Endothelial cell of umbilical vein (primary cell): ENCODE measurements around the gene INSC. TPM values are rescaled to one million over a fixed set of nuclear protein-coding genes. Genes with fewer than 3 reads are reported as not detected.

Experiments
- BruUV-seq: library from RNA; stranded (reverse); fragments of 400-500 nt; replicated peaks from 2 replicates; lab custom pipeline; 2021; lab: Mats Ljungman, UMichigan
- CTCF ChIA-PET: fragments of 300-600, 350-600 bp; sonication (Branson Sonifier 250); formaldehyde crosslinking; loops from one replicate; lab custom pipeline; 2021; ENCODE audit warnings: antibody characterized with exemption, inconsistent platforms; lab: Charles Lee
- POLR2A ChIA-PET: fragments of 300-600, 350-600 bp; sonication (Branson Sonifier 250); formaldehyde crosslinking; loops from one replicate; lab custom pipeline; 2021; ENCODE audit warnings: antibody characterized with exemption, inconsistent platforms; lab: Charles Lee
- DNase-seq: peaks from one replicate; pipeline ENCODE4 v3.0.0-alpha.2; 2011; ENCODE audit warnings: low read depth, low spot score
- FAIRE-seq: peaks from 2 replicates; lab custom pipeline; 2011; peaks lifted over from hg19 to GRCh38; lab: Jason Lieb, UNC
- H2AFZ ChIP-seq: 2 replicates; pipeline ENCODE4 v1.6.0; 2012; ENCODE audit warnings: low read depth, low read length, control low read depth, inconsistent platforms
- H3K27ac ChIP-seq: 2 replicates; pipeline ENCODE4 v1.5.1; 2011; ENCODE audit warnings: low read depth, mild to moderate bottlenecking, control low read depth, low read length, moderate library complexity; ENCODE audit not compliant: insufficient read depth
- H3K27me3 ChIP-seq, 2 experiments: 2 replicates each; pipeline versions ENCODE4 v1.6.0 to v1.6.1; 2011; ENCODE audit warnings: low read length in 2 of 2, mixed read lengths in 1 of 2; ENCODE audit not compliant: control insufficient read depth in 2 of 2, insufficient read depth in 2 of 2
- H3K36me3 ChIP-seq, 2 experiments: 2 replicates in 1 of 2; 3 replicates in 1 of 2; pipeline ENCODE4 v1.5.1; 2011; ENCODE audit warnings: low read length in 2 of 2, mild to moderate bottlenecking in 1 of 2, moderate library complexity in 1 of 2; ENCODE audit not compliant: control insufficient read depth in 2 of 2, insufficient read depth in 2 of 2; ENCODE audit errors: extremely low read depth in 1 of 2
- H3K4me1 ChIP-seq: 3 replicates; pipeline ENCODE4 v1.5.1; 2011; ENCODE audit warnings: mild to moderate bottlenecking, low read length; ENCODE audit not compliant: control insufficient read depth, insufficient read depth; ENCODE audit errors: extremely low read depth
- H3K4me2 ChIP-seq: 2 replicates; pipeline ENCODE4 v1.6.1; 2011; ENCODE audit warnings: low read length, control low read depth, mixed read lengths; ENCODE audit not compliant: insufficient read depth
- H3K4me3 ChIP-seq, 3 experiments: fragments of 200-600 bp in 1 of 3; sonication (generic), shearing (Covaris generic) in 1 of 3; replicated peaks in 1 of 3; 2 replicates each; pipeline ENCODE4 v1.5.1; 2011 to 2016; ENCODE audit warnings: control low read depth in 3 of 3, low read length in 3 of 3, mild to moderate bottlenecking in 2 of 3, inconsistent platforms in 1 of 3, low read depth in 1 of 3, moderate library complexity in 1 of 3; ENCODE audit not compliant: insufficient read depth in 1 of 3
- H3K79me2 ChIP-seq: 2 replicates; pipeline ENCODE4 v1.6.0; 2012; ENCODE audit warnings: low read length, inconsistent platforms; ENCODE audit not compliant: control insufficient read depth, insufficient read depth
- H3K9ac ChIP-seq: replicated peaks from 2 replicates; pipeline ENCODE3; 2011; ENCODE audit warnings: low read length, control low read depth; ENCODE audit not compliant: insufficient read depth; ENCODE audit errors: extremely low read depth
- H3K9me1 ChIP-seq: replicated peaks from 3 replicates; pipeline ENCODE4 v1.6.0; 2011; ENCODE audit warnings: mild to moderate bottlenecking, low read length; ENCODE audit not compliant: control insufficient read depth, insufficient read depth; ENCODE audit errors: extremely low read depth
- H3K9me3 ChIP-seq: replicated peaks from 2 replicates; pipeline ENCODE4 v1.5.1; 2012; ENCODE audit warnings: low read length, inconsistent platforms; ENCODE audit not compliant: control insufficient read depth, insufficient read depth
- H4K20me1 ChIP-seq: replicated peaks from 2 replicates; pipeline ENCODE3; 2011; ENCODE audit warnings: mild to moderate bottlenecking, low read length; ENCODE audit not compliant: control insufficient read depth, insufficient read depth; ENCODE audit errors: extremely low read depth
- EZH2 ChIP-seq: IDR thresholded peaks from 2 replicates; pipeline ENCODE4 v1.6.1; 2012; ENCODE audit warnings: borderline replicate concordance, low read depth, mild to moderate bottlenecking, moderate library complexity, low read length, inconsistent platforms; ENCODE audit not compliant: severe bottlenecking
- FOS ChIP-seq: IDR thresholded peaks from 2 replicates; pipeline ENCODE4 v1.6.1; 2011; ENCODE audit warnings: mild to moderate bottlenecking, low read length, moderate library complexity, borderline replicate concordance; ENCODE audit not compliant: insufficient read depth
- GATA2 ChIP-seq: IDR thresholded peaks from 2 replicates; pipeline ENCODE4 v1.7.0; 2011; ENCODE audit warnings: low read depth, mild to moderate bottlenecking, moderate library complexity, mixed read lengths, low read length; ENCODE audit not compliant: insufficient read length, insufficient read depth
- JUN ChIP-seq: IDR thresholded peaks from 2 replicates; pipeline ENCODE4 v1.6.1; 2011; ENCODE audit warnings: borderline replicate concordance, low read depth; ENCODE audit not compliant: insufficient read length, insufficient read depth
- MYC ChIP-seq: IDR thresholded peaks from one replicate; pipeline ENCODE4 v1.6.1; 2011; ENCODE audit warnings: mild to moderate bottlenecking, low read depth, low read length
- POLR2A ChIP-seq: IDR thresholded peaks from 2 replicates; pipeline ENCODE4 v1.6.1; 2012; ENCODE audit warnings: low read depth, mild to moderate bottlenecking, control low read depth, low read length
- POLR2AphosphoS5 ChIP-seq: IDR thresholded peaks from 2 replicates; pipeline ENCODE4 v1.6.1; 2012; ENCODE audit warnings: low read depth, mild to moderate bottlenecking, control low read depth, low read length, moderate library complexity; ENCODE audit not compliant: insufficient read depth
- dilution Hi-C: fragments of 300-500 bp; cut with MboI; formaldehyde crosslinking; loops from one replicate; pipeline ENCODE4 v1.15.0; 2019; ENCODE audit warnings: low sequenced_read_pairs; ENCODE audit not compliant: extremely low pct_ligation_motif_present
- intact Hi-C: fragments of 100-400 bp; cut with micrococcal nuclease; formaldehyde crosslinking; loops from one replicate; pipeline ENCODE4 v1.10.0; 2022
- polyA plus RNA-seq, 4 experiments: library from polyadenylated mRNA; depleted of rRNA in 3 of 4; stranded (reverse) in 3 of 4; unstranded in 1 of 4; fragments of >200 nt; gene quantifications; 2 replicates each; pipeline versions ENCODE4 v1.2.1 to v1.2.3, GENCODE V29; 2011 to 2012; ENCODE audit warnings: missing spikeins in 1 of 4
- total RNA-seq: library from RNA; stranded (reverse); gene quantifications from 2 replicates; pipeline ENCODE4 v1.2.3, GENCODE V29; 2021
- TF ChIP-seq, protein P1 (sequence below): IDR thresholded peaks from 2 replicates; pipeline ENCODE4 v1.6.1; 2011; ENCODE audit not compliant: insufficient read depth, insufficient read length
- TF ChIP-seq, protein P2 (sequence below), 2 donors: IDR thresholded peaks; 1 replicate in 1 of 2; 2 replicates in 1 of 2; pipeline ENCODE4 v1.5.1; 2011; ENCODE audit warnings: low read length in 2 of 2, mild to moderate bottlenecking in 2 of 2, moderate library complexity in 2 of 2, control low read depth in 1 of 2, inconsistent platforms in 1 of 2, low read depth in 1 of 2; ENCODE audit not compliant: insufficient read depth in 1 of 2; ENCODE audit errors: extremely low read depth in 1 of 2

INSC gene
- total and polyA plus RNA-seq, 2 donors (not counting 3 experiments of a cell fraction or from before 2014, with no cell fraction given): not detected

DNA sequence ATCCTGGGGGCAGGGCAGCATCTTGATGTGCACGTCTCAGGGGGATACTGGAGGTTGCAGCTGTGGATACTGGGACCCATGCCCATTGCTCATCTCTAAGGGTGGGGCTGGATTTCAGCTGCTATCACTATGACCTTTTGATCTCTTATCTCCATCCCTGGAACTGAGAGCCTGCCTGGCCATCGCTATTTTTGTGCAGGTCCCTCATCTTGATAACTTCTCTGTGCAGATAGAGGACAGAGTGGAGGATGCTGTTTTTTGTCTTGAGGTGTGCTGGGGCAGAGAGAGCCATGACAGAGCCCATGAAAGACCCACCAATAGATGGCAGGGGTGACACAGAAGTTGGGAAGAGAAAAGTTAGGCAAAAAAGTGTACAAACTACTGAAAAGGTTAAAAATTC is 5.1 kb upstream of the INSC start:
- CTCF ChIA-PET: interaction anchor here (5.1 kb wide), 1 partner anchor 8 kb away, joined by 41 read pairs; no protein-coding TSS in a partner anchor
- intact Hi-C loops: no loop called here

DNA sequence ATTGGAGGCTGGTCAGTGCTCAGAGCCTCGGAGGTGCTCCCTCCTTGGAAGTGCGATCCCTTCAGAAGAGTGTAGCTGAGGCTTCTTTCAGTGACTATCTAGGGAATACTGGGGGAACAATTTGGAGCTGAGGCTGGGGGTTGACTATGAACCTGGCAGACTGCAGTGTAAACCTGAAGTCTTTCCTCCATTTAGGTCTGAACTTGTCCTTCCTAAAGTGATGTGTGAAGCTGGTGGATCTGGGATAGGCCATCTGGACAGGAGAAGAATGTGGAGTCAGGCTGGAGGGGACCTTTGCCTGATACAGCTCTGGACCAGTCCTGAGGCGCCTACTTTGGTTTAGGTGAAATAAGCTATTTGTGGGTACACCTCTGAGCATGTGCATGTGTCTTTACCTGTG is 3.5 kb upstream of the INSC start:
- Histone ChIP-seq H3K27ac (no peak overlapping the region), H3K9me3 (no peaks in the 10 kb centered on the region), H3K27me3 (no peaks in the 10 kb centered on the region), H4K20me1 (no peaks in the 10 kb centered on the region), H3K4me1 (peaks cover 3% of the 10 kb centered on the region), H3K9me1 (no peaks in the 10 kb centered on the region), H3K79me2 (no peaks in the 10 kb centered on the region), H3K4me3 (no peak overlapping the region), H2AFZ (no peak overlapping the region), H3K4me2 (no peak overlapping the region), H3K36me3 (no peaks in the 10 kb centered on the region), H3K9ac (no peak overlapping the region)
- intact Hi-C loops: no loop called here
- no TSS peak for BruUV-seq
- DNase-seq: no peak
- TF ChIP-seq, protein P1, sequence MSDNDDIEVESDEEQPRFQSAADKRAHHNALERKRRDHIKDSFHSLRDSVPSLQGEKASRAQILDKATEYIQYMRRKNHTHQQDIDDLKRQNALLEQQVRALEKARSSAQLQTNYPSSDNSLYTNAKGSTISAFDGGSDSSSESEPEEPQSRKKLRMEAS: no peak
- TF ChIP-seq POLR2AphosphoS5 (no peak), GATA2 (no peak), EZH2 (no peak), JUN (no peak), FOS (no peak), MYC (no peak), POLR2A (no peak)
- TF ChIP-seq, protein P2, sequence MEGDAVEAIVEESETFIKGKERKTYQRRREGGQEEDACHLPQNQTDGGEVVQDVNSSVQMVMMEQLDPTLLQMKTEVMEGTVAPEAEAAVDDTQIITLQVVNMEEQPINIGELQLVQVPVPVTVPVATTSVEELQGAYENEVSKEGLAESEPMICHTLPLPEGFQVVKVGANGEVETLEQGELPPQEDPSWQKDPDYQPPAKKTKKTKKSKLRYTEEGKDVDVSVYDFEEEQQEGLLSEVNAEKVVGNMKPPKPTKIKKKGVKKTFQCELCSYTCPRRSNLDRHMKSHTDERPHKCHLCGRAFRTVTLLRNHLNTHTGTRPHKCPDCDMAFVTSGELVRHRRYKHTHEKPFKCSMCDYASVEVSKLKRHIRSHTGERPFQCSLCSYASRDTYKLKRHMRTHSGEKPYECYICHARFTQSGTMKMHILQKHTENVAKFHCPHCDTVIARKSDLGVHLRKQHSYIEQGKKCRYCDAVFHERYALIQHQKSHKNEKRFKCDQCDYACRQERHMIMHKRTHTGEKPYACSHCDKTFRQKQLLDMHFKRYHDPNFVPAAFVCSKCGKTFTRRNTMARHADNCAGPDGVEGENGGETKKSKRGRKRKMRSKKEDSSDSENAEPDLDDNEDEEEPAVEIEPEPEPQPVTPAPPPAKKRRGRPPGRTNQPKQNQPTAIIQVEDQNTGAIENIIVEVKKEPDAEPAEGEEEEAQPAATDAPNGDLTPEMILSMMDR (IDR thresholded peaks at IDR 0.05; ENCODE audit: extremely low read depth in 1 of 2, insufficient read depth in 1 of 2, low read depth in 1 of 2, low read length in 2 of 2): no peak
- CTCF ChIA-PET: interaction anchor here (5.1 kb wide), 1 partner anchor 9 kb away, joined by 41 read pairs; no protein-coding TSS in a partner anchor
- POLR2A ChIA-PET: no interaction called here
- no peak for FAIRE-seq
- dilution Hi-C loops: no loop called here

More for the DNA sequence above, 5.1 kb upstream of the INSC start:
- Histone ChIP-seq H3K79me2 (no peaks in the 10 kb centered on the region), H3K4me2 (no peak overlapping the region), H2AFZ (no peak overlapping the region), H3K9me3 (no peaks in the 10 kb centered on the region), H3K36me3 (no peaks in the 10 kb centered on the region), H3K27ac (no peak overlapping the region), H3K9ac (no peak overlapping the region), H4K20me1 (no peaks in the 10 kb centered on the region), H3K9me1 (no peaks in the 10 kb centered on the region), H3K4me3 (no peak overlapping the region), H3K27me3 (no peaks in the 10 kb centered on the region), H3K4me1 (peaks cover 3% of the 10 kb centered on the region)
- no TSS peak for BruUV-seq
- FAIRE-seq (no peak), DNase-seq (no peak)
- TF ChIP-seq EZH2 (no peak), FOS (no peak), GATA2 (no peak), POLR2A (no peak)
- TF ChIP-seq, protein P2 (IDR thresholded peaks at IDR 0.05; ENCODE audit: extremely low read depth in 1 of 2, insufficient read depth in 1 of 2, low read depth in 1 of 2, low read length in 2 of 2): no peak
- POLR2A ChIA-PET: no interaction called here
- dilution Hi-C loops: no loop called here
